NCI-H2171 treated with DMSO at 0.1 percent for 48 hours (cell line): ENCODE data around the gene OTOP2.
"Not testable (repeated sequence)": the region's sequence is repeated elsewhere in the genome, so short reads cannot be mapped to it uniquely, and the experiment has no call there.

ENCODE experiments used
- DNase-seq: peaks from one replicate; lab custom pipeline; 2025; lab: John Stamatoyannopoulos, UW

The OTOP2 gene

DNA sequence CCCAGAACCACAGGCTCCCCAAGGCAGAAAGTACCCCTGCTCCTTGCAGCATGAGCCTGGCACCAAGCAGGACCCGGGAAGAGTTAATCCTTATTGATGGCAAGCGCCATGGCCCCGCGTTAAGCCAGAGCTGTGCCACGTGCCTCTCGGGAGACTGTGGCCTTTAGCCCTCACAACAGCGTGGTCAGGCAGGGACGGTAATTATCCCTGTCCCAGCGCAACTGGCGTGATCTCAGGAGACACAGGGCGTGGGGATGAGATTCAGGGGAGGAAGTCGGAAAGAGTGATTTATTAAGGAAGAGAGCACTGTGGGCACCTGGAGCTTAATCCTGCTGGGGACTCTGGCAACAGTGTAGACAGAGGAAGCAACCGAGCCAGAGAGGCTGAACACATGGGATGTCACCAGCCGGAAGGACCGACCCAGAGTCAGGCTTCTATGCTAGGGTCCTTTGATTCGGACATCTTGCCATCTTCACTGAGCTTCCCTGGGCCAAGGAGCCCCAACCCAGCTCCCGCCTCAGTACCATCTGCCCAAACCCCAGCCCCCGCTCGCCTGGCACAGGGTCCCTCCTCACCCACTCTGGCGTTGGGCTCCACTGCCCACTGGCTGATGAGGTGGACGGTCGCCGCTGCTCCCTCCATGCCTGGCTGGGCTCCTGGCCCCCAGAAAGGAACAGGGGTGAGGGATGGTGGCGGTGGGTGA, 28.5 kb downstream of the OTOP2 start:
- DNase-seq = no peak

DNA sequence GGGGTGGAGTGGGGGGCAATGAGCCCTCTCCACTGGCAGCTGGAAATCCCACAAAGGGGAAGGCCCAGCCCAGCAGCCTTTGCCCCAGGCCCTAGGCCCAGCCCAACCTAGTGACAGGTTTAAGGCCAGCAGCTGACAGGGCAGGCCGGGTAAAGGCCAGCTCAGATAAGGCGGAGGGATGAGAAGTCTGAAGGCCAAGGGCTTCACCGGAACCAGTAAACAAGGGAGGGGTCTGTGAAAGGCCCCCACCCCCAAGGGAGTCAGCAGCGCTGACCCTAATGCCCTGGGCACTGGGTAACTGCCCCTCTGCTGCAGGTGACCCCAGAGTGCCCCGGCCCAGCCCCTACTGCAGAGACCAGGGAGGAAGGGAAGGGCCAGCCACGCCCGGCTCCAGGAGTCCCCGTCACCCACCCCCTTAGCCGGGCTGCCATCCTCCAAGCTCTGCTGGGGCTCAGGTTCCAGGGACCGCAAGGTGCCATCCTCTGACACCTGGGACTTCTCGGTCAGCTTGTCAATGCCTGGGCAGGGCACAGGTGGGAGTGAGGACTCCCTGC, 29.1 kb downstream of the OTOP2 start:
- no peak for DNase-seq

DNA sequence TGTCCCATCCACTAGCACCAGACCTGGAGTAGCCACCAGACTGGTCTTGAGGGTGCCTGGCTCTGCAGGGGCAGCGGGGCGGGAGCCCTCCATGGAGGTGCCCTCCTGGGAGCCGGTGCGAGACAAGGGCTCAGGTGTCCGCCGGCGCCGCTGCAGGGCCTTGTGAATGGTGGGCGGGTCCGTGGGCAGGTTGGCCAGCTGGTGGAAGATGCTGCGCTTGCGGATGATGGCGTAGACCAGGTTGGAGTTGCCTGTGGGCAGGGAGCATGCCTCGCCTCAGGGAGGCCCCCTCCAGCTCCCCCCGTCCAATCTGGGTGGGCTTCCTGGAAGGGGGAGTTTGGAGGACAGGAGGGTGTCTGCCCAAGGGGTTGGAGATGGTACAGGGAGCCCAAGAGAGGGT, 30.0 kb downstream of the OTOP2 start:
- DNase-seq = no peak

DNA sequence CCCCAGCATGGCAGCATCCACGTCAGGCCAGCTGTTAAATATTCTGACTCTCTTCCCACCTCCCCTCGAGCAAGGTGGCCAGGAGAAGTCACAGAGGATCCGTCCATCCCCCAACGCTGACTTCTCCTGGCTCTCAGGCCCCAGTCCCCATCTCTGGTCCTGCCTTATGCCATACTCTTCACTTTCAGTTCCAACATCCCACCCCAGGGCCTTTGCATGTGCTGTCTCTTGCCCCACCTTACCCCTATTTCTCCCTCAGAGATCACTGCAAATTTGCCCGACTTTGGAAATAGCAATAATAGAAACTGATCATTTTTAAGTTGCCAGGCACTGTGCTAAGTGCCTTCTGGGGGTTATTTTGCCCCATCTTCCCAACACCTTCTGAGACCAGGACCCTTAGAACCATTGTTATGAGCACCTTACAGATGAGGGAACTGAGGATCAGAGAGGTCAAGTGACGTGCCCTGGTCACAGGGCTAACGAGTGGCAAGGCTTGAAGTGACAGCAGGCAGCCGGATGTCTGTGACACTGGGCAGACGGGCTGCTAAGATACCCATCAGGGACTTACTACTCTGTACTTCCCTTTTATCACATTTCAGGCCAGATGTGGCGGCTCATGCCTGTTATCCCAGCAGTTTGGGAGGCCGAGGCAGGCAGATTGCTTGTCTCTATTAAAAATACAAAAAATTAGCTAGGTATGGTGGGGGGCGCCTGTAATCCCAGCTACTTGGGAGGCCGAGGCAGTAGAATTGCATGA, 30.8 kb downstream of the OTOP2 start:
- no peak for DNase-seq

DNA sequence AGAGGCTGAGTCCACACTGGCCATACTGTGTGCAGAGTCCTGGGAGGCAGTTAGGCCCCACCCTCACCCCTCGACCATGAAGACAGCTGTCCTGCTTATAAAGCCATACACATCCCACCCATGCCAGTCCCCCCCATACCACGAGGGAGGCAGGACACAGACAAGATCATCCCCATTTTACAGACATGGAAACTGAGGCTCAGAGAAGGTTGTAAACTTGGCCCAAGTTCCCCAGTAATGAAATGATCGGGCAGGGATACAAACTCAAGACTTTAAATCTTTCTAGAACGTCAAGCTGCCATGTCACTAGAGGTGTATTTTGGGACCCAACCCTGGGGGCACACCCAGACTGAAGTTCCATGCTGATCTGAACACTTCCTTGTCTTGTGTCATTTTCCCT, 32.0 kb downstream of the OTOP2 start:
- DNase-seq = no peak

DNA sequence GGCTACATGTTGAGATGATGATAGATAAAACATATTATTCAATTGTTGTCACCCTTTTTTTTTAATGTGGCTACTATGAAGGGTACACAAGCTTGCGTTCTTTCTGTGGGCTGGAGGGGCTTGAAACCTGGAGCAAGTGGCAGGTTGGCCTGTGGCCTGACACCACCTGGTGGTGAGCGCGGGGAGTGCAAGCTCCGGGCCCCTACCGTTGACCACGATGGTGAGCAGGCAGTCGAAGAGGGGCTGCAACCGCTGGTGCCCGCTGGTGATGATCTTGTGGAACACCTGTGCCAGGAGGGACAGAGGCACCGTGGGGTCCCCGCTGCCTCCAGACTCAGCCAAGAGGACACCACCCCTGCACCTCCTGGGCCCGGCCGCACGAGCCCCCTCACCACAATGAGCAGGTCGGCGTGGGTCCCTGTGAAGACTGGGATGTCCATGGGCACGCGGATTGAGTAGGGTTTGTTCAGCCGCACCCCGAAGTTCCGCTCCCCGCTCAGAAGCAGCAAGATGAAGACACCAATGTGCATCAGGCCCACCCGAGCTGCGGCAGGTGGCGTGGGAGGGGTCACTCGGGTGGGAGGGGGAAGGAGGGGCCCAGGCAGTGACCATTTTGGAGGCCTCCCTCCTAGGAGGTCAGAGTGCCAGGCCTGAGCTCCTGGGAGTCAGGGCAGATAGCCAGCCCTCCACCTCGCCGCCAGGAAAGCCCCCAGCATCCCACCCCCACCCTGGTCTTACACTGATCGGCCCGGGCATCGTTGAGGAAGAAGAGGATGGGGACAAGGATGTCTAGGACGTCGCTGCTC, 34.1 kb downstream of the OTOP2 start:
- DNase-seq = peak; percentile 36

DNA sequence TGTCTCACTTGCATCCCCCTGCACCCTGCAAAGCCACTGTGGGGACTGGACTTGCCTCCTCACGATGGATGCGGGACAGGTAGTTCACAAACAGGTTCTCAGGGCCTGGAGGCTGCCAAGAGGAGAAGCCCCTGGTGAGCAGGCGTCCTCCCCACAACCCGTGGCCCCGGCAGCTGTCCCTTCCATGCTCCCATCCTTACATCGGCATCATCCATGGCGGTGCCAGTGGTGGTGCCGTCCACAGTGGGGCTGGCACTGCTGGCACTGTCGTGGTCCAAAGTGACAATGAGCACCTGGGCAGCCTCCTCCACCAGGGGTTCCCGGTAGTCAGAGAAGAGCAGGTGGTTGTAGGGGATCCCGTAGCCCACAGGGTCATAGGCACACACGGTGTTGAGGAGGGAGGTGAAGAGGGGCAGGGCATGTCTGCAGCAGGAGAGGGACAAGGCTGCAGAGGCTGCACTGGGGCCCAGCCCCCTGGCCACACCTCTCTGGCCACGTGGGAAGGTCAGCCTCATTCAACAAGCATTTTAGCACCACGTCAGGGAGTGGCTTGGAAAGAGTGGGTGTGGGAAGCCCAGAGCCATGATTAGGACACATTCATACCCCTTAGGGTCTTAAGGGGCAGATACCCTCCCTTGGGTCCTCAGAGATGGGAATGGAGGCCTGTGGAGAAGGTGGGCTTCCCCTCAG, 35.9 kb downstream of the OTOP2 start:
- no peak for DNase-seq

DNA sequence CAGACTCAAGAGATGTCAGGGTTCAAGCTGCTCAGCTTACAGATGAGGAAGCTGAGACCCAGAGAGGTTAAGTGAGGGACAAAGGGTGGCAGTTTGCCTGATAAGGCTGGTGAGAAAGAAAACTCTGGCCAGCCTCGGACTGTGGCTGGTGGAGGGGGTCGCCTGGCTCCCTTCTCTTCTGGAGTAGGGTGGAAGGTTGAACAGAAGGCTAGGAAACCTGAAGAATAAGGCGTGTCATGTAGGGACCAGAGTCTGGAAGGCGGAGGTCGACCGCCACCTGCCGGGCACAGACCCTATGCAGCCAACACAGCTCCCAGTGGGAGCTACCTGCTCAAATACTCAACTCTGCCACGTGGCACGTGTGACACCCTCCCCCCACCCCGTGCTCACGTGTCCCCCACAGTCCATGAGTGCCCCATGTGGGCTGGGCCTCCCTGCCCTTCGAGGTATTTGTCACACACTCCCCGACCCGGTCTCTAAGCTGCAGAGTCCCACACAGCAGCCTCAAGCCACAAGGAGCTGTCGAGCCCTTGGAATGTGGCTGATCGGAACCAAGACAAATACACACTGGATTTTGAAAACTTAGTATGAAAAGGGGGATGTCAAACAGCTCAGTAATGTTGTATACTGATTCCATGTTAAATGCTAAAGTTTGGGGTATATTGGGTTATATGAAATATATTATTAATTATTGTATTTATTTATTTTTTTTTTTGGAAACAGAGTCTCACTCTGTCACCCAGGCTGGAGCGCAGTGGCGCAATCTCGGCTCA, 36.7 kb downstream of the OTOP2 start:
- peak; percentile 74 for DNase-seq

DNA sequence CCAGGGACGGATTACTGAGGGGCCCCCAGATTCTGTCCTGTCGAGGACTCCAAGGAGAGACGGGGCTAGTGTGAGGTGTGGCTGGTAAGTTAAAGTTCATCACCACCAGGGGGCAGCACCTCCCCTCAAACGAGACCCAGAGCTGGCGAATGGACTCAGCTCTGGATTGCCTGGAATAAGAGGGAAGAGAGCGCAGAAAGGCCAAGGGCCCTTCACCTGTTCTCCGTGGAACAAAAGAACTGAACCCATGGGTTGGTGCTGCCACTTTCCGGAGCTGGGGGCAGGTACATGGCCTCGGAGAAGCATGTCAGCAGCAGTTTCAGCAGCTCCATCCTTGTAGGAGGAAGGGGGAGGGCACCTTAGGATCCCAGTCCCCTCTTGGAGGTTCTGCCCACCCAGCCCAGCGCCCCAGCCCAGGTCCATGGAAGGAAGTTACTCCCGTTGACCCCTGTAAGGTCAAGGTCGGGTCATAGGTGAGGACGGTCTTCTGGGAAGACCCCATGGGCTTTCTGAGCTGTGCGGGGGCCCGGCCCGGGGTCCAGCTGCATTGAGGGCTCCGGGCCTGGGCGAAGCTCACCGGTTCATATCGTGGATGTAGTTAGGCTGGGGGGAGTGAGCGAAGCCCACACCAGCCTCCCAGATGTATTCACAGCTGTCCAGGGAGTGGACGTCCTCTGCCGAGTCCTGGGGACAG, 37.7 kb downstream of the OTOP2 start:
- DNase-seq = peak; percentile 80

DNA sequence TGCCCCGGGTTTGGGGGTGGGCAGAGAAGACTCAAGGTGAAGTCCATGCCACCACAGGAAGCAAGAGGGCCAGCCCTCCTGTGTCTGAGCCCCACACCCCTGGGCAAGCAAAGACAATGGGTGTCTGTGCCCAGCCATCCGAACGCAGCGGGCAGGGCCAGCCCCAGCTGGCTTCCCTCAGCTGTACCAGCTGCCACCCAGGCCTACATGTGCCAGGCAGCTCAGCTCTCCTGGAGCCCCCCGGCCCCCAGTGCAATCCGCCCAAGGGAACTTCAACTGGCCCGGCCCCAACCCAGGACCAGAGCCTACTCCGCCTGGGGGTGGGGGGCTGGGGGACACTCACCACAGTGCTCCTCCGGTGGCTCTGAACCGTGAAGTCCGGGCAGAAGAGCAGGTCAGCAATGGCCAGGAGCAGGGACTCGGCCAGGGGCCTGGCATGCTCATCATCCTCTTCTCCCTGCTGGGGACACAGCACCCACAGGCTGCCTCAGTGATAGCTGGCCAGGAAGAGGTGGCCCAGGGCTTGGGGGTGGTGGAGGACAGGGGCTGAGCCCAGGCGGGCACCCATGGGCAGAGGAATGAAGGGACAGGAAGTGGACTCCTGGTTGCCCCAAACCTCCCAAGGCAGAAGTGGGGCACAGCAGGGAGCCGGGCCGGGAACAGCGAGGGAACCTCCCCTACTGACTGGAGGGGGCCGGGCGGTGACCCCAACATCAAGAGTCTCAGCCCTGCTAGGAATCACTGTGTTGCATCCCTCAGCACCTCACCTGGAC, 38.7 kb downstream of the OTOP2 start:
- peak; percentile 6 for DNase-seq

DNA sequence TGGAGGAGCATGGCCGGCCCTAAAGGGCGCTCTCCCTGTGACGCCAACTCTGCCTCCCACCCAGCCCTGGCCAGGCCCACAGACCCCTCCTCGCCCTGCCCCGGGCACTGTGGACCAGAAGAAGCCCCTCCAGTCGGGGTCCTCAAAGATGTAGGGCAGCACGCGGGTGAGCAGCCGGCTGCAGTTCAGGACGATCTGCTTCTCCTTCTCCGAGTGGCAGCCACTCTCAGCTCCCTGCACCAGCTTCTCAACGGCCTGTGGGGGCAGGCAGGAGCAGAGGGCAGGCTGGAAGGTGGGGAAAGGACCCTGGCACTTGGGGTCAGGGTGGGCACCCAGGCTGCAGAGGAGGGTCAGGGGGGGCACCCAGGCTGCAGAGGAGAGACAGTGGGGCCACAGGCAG, 39.6 kb downstream of the OTOP2 start:
- no peak for DNase-seq

DNA sequence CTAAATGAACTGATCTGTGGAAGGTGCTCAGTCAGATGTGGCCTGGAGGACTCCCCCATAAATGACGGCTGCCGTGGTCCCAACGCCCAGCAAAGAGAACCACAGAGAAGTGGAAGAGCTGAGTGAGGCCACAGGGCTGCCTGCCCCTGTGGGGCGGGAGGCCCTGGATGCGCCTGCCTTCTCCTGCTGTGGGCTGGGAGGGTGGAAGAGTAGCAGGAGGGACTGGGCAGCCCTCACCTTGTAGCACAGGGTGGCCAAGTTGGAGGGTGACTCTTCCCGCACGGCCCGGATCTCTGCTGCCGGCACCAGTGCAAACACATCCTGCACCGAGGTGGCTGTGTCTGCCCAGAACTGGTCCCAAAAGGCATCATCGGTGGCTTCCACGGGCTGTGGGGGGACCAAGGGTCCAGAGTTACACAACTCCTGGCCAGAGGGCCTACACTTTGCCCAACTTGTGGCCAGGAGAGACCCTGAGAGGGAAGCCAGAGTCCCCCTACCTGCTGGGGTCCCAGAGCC, 40.2 kb downstream of the OTOP2 start:
- no peak for DNase-seq

DNA sequence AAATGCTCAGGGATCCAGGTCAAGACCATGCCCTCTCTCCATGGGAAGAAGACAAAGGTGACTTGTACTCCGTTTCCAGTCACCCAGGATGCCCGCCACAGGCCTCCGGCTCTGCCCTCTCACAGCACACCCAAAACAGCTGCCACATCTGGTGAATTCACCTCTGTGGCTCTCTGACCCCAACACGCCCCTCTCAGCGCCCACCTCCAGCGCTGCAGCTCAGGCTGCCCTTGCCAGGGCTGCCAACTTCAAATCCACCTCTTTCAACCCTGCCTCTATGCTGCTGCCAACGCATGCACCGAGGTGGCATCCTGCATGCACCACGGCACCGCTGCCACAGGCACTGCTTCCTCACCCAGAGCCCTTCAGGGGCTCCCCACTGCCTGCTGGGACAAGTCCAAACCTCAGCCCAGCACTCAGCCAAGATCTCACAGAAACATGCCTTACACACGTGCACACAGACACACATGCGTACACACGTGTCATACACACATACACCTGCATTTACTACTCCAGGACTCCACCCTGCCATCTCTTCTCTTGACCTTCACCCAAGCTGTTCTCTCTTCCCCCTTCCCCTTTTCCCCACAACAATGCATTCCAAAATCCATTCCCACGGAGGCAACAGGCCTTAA, 41.0 kb downstream of the OTOP2 start:
- no peak for DNase-seq

DNA sequence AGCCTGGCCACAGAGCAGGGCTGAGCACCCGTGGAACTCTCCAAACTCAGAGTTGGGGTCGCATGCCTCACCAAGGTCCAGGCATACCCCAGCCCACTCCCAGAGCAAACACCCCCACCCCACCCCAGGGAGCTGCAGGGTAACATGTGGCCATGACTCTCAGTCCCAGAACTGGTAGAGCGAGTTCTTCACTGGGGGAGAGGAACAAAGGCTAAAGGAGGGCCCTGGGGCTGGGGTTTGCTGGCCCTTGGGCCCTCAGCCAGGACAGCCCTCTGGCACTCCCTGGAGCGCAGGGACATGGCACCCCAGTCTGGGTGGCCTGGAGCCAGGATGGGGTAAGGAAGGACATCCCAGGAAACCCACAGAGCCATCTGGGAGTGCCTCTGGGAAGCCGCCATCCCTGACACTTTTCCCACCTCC, 44.3 kb downstream of the OTOP2 start:
- DNase-seq = no peak

DNA sequence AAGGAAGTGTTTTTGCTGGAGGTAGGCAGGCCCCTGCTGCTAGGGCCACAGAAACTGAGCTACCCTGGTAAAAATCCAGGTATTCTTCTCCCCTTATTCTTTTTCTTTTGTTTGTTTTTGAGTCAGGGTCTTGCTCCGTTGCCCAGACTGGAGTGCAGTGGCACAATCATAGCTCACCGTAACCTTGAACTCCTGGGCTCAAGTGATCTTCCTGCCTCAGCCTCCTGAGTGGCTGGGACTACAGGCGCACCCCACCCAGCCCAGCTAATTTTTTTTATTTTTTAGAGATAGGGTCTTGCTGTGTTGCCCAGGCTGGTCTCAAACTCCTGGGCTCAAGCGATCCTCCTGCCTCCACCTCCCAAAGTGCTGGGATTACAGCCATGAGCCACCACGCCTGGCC, 45.4 kb downstream of the OTOP2 start:
- DNase-seq = not testable (repeated sequence)

DNA sequence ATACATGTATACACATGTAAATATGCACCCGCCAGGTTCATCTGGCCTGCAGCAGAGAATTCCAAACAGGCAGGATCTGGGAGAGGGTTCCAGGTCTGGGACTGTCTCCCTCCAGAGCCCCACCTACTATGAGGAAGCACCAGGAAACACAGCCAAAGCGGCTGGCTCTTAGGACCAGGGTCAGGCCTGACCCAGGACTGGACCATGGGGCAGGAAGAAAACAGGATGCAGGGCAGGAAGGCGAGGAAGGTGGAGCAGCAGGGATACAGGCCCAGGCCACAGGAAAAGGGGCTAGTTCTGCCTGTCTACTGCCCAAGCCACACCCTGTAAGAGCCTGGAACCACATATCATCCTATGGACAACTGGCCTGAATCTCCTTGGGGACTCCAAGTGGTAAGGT, 46.3 kb downstream of the OTOP2 start:
- no peak for DNase-seq

DNA sequence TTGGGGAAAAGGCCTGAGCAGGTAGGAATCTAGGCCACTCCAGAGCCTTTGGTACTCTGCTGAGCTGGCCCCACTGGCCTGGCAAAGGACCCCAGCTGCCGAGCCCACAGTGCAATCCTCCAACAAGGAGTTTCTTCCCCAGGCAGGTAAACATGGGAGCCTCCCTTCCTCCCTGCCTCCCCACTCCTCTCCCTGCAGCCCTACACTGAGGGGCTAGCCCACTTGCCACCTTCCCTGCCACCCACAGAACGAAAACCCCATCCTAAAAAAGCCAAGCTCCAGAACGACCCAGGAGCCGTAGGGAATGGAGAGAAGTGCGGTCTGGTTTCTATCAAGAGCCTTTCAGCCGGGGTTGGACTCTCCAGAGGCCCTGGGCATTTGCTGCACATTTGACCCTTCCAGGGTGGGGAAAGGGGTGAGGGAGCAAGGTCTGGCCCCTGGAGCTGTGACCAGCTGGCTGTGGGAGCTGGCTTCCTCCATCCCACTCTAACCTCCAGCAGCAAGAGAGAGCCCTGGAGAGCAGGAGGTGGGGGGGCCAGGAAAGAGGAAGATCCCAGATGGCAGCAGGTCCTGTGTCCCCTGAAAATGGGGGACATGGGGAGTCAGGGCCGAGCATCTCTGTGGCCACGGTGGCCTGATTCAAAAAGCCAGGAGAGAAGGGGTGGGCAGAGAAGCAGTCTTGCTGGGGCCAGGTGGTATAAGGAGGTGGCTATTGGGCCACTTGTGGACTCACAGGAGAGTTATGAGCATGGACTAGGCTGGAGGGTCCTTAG, 47.2 kb downstream of the OTOP2 start:
- no peak for DNase-seq

DNA sequence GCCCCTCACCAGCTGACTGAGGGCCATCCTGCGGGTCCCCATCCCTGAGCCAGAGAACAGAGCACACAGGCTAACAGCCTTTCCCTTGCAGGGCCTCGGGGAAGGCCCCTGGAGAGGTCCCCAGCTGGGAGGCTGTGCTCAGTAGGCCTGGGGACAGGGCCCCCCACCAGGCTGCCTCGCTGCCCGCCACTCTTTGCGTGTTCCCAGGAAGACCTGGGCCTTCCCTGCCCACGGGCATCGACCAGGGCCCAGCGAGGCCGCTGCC, 47.7 kb downstream of the OTOP2 start:
- DNase-seq = peak; percentile 32
